Keratinocyte (primary cell): ENCODE data around the gene RBMX2. TPM values are rescaled to one million over a fixed set of nuclear protein-coding genes. Genes with fewer than 3 reads are reported as not detected.
"Not testable (repeated sequence)": the region's sequence is repeated elsewhere in the genome, so short reads cannot be mapped to it uniquely, and the experiment has no call there.

Experiments
- DNase-seq: peaks from one replicate; pipeline ENCODE4 v3.0.0-alpha.2; 2011; ENCODE audit warnings: low read depth, missing footprints, low spot score
- FAIRE-seq: peaks from 2 replicates; lab custom pipeline; 2011; peaks lifted over from hg19 to GRCh38; lab: Jason Lieb, UNC
- H2AFZ ChIP-seq: 2 replicates; pipeline ENCODE4 v1.6.0; 2012; ENCODE audit warnings: low read length, control low read depth, inconsistent platforms; ENCODE audit not compliant: control insufficient read depth
- H3K27ac ChIP-seq: 2 replicates; pipeline ENCODE4 v1.5.1; 2011; ENCODE audit warnings: low read length; ENCODE audit not compliant: control insufficient read depth, insufficient read depth
- H3K27me3 ChIP-seq: 3 replicates; pipeline ENCODE4 v1.6.0; 2011; ENCODE audit warnings: low read length; ENCODE audit not compliant: control insufficient read depth, insufficient read depth; ENCODE audit errors: extremely low read depth
- H3K36me3 ChIP-seq, 2 experiments: 2 replicates in 1 of 2; 3 replicates in 1 of 2; pipeline ENCODE4 v1.5.1; 2011; ENCODE audit warnings: low read length in 2 of 2, mild to moderate bottlenecking in 1 of 2; ENCODE audit not compliant: control insufficient read depth in 2 of 2, insufficient read depth in 2 of 2; ENCODE audit errors: extremely low read depth in 1 of 2
- H3K4me1 ChIP-seq: 3 replicates; pipeline ENCODE4 v1.5.1; 2011; ENCODE audit warnings: low read length; ENCODE audit not compliant: control insufficient read depth, insufficient read depth; ENCODE audit errors: extremely low read depth
- H3K4me2 ChIP-seq: 3 replicates; pipeline ENCODE4 v1.6.0; 2011; ENCODE audit warnings: low read depth, low read length; ENCODE audit not compliant: control insufficient read depth, insufficient read depth; ENCODE audit errors: extremely low read depth
- H3K4me3 ChIP-seq, 3 experiments: fragments of 200-600 bp in 1 of 3; sonication (generic) in 1 of 3; 2 replicates in 2 of 3; 3 replicates in 1 of 3; pipeline ENCODE4 v1.5.1; 2011 to 2016; ENCODE audit warnings: low read length in 3 of 3, mild to moderate bottlenecking in 3 of 3, control low read depth in 2 of 3, inconsistent platforms in 1 of 3, low read depth in 1 of 3, mixed read lengths in 1 of 3, mixed run types in 1 of 3, moderate library complexity in 1 of 3; ENCODE audit not compliant: control insufficient read depth in 2 of 3, insufficient read depth in 2 of 3; ENCODE audit errors: extremely low read depth in 1 of 3
- H3K79me2 ChIP-seq: 2 replicates; pipeline ENCODE4 v1.6.0; 2012; ENCODE audit warnings: low read length; ENCODE audit not compliant: control insufficient read depth, insufficient read depth
- H3K9ac ChIP-seq: 3 replicates; pipeline ENCODE4 v1.6.0; 2011; ENCODE audit warnings: low read length; ENCODE audit not compliant: control insufficient read depth, insufficient read depth; ENCODE audit errors: extremely low read depth
- H3K9me1 ChIP-seq: 3 replicates; pipeline ENCODE4 v1.6.0; 2011; ENCODE audit warnings: low read length; ENCODE audit not compliant: control insufficient read depth, insufficient read depth; ENCODE audit errors: extremely low read depth
- H3K9me3 ChIP-seq: 2 replicates; pipeline ENCODE4 v1.5.1; 2012; ENCODE audit warnings: low read depth, low read length; ENCODE audit not compliant: control insufficient read depth
- H4K20me1 ChIP-seq: 3 replicates; pipeline ENCODE4 v1.6.0; 2011; ENCODE audit warnings: low read length; ENCODE audit not compliant: control insufficient read depth, insufficient read depth; ENCODE audit errors: extremely low read depth
- EZH2 ChIP-seq: IDR thresholded peaks from one replicate; pipeline ENCODE4 v1.6.1; 2012; ENCODE audit warnings: inconsistent platforms, mild to moderate bottlenecking, low read length, moderate library complexity
- dilution Hi-C: fragments of 300-500 bp; cut with MboI; formaldehyde crosslinking; loops from one replicate; pipeline ENCODE4 v1.7.0; 2020; ENCODE audit warnings: low sequenced_read_pairs; ENCODE audit not compliant: extremely low pct_ligation_motif_present
- polyA plus RNA-seq, 5 experiments: library from polyadenylated mRNA; depleted of rRNA in 3 of 5; stranded (reverse) in 3 of 5; stranded (forward) in 1 of 5; unstranded in 1 of 5; fragments of >200 nt; gene quantifications; 1 replicate in 1 of 5; 2 replicates in 3 of 5; 3 replicates in 1 of 5; pipeline versions ENCODE4 v1.2.1 to v1.2.3, GENCODE V29; 2011 to 2012; ENCODE audit warnings: missing spikeins in 2 of 5, low read depth in 1 of 5, low replicate concordance in 1 of 5
- TF ChIP-seq, protein P1 (sequence below), 3 experiments: IDR thresholded peaks in 1 of 3; conservative IDR thresholded peaks in 1 of 3; optimal IDR thresholded peaks in 1 of 3; 2 replicates in 2 of 3; 3 replicates in 1 of 3; pipeline versions ENCODE3 to v1.5.1; 2011; ENCODE audit warnings: low read length in 3 of 3, mild to moderate bottlenecking in 3 of 3, moderate library complexity in 2 of 3, control low read depth in 1 of 3, inconsistent platforms in 1 of 3; ENCODE audit not compliant: insufficient read depth in 2 of 3; ENCODE audit errors: extremely low read depth in 1 of 3

Gene RBMX2
- polyA plus RNA-seq, 1 donor (not counting 4 experiments of a cell fraction or from before 2014, with no cell fraction given), result 22.3 TPM

DNA sequence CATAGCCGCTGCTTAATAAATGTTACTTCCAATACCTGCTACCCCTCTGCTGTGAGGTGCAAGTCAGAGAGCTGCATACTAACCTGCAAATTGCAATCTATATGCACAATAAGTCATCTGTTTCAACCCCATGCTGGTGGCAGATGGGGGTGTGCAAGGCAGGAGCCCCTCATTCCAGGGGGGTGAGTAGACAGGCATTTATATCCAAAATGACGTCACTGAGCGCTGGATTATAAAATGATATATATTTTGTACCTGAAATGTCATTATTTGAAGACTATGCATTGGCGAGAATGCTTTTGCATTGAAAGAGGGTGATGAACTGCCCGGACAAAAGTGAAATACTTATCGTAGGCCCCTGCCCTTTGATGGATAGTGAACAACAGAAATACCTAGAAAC lies 24.7 kb downstream of the RBMX2 start:
- H3K4me2 ChIP-seq, result no peak overlapping the region
- H3K27me3 ChIP-seq, result no peaks in the 10 kb centered on the region
- TF ChIP-seq EZH2, result no peak
- TF ChIP-seq, protein P1, sequence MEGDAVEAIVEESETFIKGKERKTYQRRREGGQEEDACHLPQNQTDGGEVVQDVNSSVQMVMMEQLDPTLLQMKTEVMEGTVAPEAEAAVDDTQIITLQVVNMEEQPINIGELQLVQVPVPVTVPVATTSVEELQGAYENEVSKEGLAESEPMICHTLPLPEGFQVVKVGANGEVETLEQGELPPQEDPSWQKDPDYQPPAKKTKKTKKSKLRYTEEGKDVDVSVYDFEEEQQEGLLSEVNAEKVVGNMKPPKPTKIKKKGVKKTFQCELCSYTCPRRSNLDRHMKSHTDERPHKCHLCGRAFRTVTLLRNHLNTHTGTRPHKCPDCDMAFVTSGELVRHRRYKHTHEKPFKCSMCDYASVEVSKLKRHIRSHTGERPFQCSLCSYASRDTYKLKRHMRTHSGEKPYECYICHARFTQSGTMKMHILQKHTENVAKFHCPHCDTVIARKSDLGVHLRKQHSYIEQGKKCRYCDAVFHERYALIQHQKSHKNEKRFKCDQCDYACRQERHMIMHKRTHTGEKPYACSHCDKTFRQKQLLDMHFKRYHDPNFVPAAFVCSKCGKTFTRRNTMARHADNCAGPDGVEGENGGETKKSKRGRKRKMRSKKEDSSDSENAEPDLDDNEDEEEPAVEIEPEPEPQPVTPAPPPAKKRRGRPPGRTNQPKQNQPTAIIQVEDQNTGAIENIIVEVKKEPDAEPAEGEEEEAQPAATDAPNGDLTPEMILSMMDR (optimal IDR thresholded peaks at IDR 0.05 in 1 of 3, IDR thresholded peaks at IDR 0.05 in 1 of 3, conservative IDR thresholded peaks at IDR 0.05 in 1 of 3; ENCODE audit: extremely low read depth in 1 of 3, insufficient read depth in 2 of 3, low read length in 3 of 3), result no peak
- H4K20me1 ChIP-seq, result no peaks in the 10 kb centered on the region
- H3K9ac ChIP-seq, result no peak overlapping the region
- H3K9me3 ChIP-seq, result no peaks in the 10 kb centered on the region
- no peaks in the 10 kb centered on the region for H3K4me1 ChIP-seq
- dilution Hi-C loops, result no loop called here
- H3K4me3 ChIP-seq, result no peak overlapping the region
- FAIRE-seq, result no peak
- H3K79me2 ChIP-seq, result no peaks in the 10 kb centered on the region
- no peak overlapping the region for H2AFZ ChIP-seq
- no peak for DNase-seq
- no peaks in the 10 kb centered on the region for H3K9me1 ChIP-seq
- no peaks in the 10 kb centered on the region for H3K36me3 ChIP-seq
- H3K27ac ChIP-seq, result no peak overlapping the region

DNA sequence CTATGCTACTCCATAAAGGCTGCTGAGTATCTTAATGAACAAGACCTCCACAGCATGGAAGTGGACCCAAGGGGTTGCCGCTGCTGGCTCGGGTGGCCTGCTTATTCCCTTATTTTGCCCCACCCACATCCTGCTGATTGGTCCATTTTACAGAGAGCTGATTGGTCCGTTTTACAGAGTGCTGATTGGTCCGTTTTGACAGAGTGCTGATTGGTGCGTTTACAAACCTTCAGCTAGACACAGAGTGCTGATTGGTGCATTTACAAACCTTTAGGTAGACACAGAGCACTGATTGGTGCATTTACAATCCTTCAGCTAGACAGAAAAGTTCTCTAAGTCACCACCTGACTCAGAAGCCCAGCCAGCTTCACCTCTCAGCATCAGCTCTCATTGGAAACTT lies 27.4 kb downstream of the RBMX2 start:
- H3K9me1 ChIP-seq, H3K9me3 ChIP-seq, H3K27ac ChIP-seq, H3K4me2 ChIP-seq, H3K9ac ChIP-seq, DNase-seq, H3K4me3 ChIP-seq, dilution Hi-C loops, H2AFZ ChIP-seq, H3K79me2 ChIP-seq, FAIRE-seq, H4K20me1 ChIP-seq, H3K27me3 ChIP-seq, H3K4me1 ChIP-seq, H3K36me3 ChIP-seq: not testable (repeated sequence)

DNA sequence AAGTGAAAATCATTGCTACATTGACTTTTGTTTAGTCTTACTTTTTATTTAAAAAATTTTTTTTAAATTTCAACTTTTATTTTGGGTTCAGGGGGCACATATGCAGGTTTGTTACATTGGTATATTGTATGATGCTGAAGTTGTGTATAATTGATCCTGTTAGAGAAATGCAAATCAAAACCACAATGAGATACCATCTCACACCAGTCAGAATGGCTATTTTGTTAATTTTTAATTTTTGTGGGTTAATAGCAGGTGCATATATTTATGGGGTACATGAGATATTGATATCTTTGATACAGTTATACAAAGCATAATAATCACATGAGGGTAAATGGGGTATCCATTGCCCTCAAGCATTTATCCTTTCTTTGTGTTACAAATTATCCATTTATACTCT lies 34.1 kb downstream of the RBMX2 start:
- no peak for TF ChIP-seq EZH2
- TF ChIP-seq, protein P1 (optimal IDR thresholded peaks at IDR 0.05 in 1 of 3, IDR thresholded peaks at IDR 0.05 in 1 of 3, conservative IDR thresholded peaks at IDR 0.05 in 1 of 3; ENCODE audit: extremely low read depth in 1 of 3, insufficient read depth in 2 of 3, low read length in 3 of 3), result no peak
- Histone ChIP-seq H3K36me3 (no peaks in the 10 kb centered on the region), H3K27ac (no peak overlapping the region), H3K9ac (no peak overlapping the region), H3K9me1 (no peaks in the 10 kb centered on the region), H3K27me3 (no peaks in the 10 kb centered on the region), H2AFZ (no peak overlapping the region), H4K20me1 (no peaks in the 10 kb centered on the region), H3K4me3 (no peak overlapping the region), H3K9me3 (no peaks in the 10 kb centered on the region), H3K4me2 (no peak overlapping the region), H3K4me1 (no peaks in the 10 kb centered on the region), H3K79me2 (no peaks in the 10 kb centered on the region)
- FAIRE-seq, result no peak
- DNase-seq, result no peak
- dilution Hi-C loops, result no loop called here

DNA sequence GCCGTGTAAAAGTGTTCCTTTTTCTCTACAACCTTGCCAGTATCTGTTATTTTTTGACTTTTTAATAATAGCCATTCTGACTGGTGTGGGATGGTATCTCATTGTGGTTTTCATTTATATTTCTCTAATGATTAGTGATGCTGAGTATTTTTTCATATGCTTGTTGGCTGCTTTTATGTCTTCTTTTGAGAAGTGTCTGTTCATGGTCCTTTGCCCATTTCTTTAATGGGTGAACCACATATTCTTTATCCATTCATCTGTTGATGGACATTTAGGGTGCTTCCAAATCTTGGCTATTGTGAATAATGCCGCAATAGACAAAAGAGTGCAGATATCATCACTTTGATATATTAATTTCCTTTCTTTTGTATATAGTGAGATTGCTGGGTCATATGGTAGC lies 36.2 kb downstream of the RBMX2 start:
- H3K27me3 ChIP-seq, dilution Hi-C loops, FAIRE-seq, H2AFZ ChIP-seq, H3K4me2 ChIP-seq, H3K9me1 ChIP-seq, DNase-seq, H3K36me3 ChIP-seq, H3K4me1 ChIP-seq, H3K9ac ChIP-seq, H3K9me3 ChIP-seq, H3K4me3 ChIP-seq, H3K79me2 ChIP-seq, H3K27ac ChIP-seq, H4K20me1 ChIP-seq: not testable (repeated sequence)
